GM18519 (cell line): ENCODE data around the gene RIBC1.
"Not testable (repeated sequence)": the region's sequence is repeated elsewhere in the genome, so short reads cannot be mapped to it uniquely, and the experiment has no call there.

Source experiments
- ATAC-seq: cut with Tn5 transposase; IDR thresholded peaks from one replicate; pipeline ENCODE4 v1.9.1; 2021; ENCODE audit warnings: mild to moderate bottlenecking, moderate library complexity; ENCODE audit not compliant: unreplicated experiment, low FRiP score

RIBC1 gene

DNA sequence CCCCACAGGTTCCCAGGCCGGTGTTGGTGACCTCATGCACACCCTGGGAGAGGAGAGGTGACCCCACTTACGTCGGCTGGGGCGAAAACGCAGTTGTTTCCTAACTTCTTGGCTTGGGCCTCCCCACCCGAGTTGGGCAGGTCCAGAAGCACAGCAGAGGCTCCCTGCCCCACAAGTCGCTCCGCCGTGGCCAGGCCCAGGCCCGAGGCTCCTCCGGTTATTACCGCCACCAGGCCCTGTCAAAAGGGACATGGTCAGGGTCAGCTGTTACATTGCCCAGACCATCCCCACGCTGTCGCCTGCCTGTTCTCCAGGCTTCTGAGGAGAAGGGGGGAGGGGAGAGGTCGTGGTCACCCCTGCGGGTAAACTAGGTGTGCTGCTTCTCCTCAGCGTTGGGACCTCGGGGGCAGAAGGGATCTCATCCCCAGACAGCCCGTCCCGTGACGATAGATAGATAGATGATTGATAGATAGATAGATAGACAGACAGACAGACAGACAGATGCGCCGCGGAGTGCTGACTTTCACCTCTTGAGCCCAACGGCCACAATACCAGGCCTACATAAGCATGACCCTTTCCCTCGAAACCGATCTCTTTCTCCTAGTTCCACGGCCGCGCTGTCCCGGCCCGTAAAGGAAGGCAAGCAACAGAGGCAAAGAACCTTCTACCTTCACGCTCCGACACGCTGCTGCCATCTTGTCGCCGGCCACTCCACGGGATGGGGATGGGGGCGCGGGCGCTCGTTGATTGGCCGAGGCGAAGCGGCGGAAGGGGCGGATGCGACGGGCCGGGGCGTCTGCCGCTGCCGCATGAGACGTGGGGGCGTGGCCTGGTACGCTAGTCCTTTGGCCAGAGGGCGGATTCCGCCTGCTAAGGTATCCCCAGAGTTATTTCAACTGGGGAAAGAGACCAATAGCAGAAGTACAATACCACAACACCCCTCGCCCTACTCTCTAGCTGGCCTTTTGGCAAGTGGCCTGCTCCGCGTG, 11.3 kb downstream of the RIBC1 start, which contains the start of gene HSD17B10:
HSD17B10 (minus strand) TSS at position 720 of the 989 bp plus-strand sequence; CDS start at position 695, 25 bp downstream.
- ATAC-seq: peak; percentile 91

GRCh38 chrX:53435997-53436396, 13.3 kb downstream of the RIBC1 start:
- ATAC-seq: no peak

- no peak for ATAC-seq
Measured at GRCh38 chrX:53437206-53437605, 14.5 kb downstream of the RIBC1 start.

DNA sequence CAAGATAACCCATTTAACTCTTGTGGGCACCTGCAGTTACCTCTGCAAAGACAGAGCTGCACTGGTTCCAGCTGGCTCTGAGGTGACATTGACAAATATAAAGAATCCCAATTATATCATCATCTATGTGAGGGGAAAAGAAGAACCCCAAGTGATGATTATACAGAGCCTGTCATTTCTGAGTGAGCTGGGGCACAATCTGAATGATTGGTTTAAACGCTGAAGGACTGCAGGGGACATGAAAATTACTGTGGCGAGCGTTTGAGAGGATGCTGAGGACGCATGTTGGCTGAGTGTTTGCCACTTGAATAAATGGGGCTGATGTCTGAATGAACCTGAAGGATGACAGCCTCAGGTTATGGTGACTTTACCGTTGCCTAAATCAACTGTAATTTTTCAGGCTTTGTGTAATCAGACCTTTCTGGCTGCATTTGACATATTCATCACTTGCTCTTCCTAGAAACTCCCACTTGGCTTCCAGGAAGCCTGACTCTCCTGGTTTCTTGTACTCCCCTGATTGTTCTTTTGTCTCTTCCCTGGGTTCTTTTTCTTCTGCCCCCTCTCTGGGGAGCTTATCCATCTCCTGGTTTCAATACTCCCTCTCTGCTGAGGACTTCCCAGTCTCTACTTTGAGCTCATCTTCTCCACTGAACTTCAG, 15.6 kb downstream of the RIBC1 start:
- no peak for ATAC-seq

DNA sequence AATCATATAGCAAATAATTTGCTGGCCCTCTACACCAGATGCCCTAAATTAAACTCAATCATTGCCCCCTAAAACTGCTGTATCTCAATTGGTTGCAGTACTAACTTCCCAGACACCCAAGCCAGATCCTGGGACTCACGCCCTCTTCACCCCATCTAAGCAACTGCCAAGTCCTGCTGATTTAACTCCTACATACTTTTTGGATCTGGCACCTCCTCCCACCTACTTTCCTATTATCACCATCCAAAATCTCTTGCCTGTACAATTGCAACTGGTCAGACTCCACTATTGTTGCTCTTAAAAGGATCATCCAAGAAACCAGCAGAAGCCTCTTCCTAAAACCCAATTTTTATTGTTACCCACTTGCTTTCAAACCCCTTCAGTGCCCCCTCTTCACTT, 16.2 kb downstream of the RIBC1 start:
- ATAC-seq: no peak

- ATAC-seq: no peak
Measured at GRCh38 chrX:53440101-53440500, 17.4 kb downstream of the RIBC1 start.

DNA sequence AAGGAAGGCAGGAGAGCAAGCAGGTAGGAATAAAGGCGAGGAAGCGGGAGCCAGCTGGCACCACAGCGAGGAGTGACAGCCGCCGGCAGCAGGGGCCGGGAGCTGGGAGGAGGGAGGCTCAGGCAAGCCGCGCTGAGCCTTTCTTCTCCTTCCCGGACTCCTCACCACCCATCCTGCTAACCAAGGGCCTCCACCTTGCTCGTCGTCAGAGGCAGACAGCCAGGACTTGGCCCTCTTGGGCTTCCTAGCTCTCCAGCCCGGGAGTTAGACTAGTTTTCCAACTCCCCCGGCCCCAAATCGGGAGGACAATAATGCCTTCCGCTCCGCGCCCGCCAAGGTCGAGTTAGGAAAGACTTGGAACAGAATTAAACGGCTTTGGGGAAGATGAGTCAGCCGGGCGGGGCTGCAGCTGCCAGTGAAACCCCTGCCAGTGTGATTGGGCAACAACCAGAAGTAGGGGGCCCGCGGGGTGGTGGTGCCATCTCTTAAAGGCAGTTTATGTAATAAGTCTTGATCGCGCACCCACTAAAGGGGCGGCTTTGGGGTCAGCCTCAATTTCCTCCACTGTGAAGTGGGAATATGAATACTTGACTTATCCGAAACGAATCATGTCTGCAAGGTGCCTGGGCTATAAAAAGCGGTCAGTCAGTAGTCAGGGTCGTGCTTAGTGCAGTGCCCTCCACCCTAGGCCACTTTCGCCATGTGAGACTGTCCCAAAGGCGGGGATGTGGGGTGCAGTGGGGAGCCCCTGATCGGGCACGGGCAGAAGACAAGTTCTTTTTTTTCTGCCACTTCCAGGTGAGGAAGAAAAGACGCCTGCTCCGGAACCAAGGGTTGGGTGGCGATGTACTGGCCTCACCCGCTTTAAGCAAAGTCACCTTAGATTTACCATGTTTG, 18.2 kb downstream of the RIBC1 start:
- ATAC-seq: no peak

- ATAC-seq: no peak
Measured at GRCh38 chrX:53441531-53442321, 19.1 kb downstream of the RIBC1 start.

DNA sequence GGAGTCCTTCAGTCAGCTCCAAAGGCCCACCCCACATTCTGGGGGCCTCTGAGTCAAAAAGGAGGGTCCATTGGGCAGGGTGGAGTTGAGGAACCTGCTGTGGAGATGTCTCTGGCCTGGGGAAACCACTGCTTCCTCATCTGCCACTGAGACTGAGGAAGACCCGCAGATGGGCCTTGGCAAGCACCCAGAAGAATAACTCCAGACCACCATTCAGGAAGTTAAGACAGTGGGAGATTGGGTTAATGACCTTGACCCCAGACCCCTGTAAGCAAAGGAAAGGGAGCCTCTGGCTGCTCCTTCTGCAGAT, 19.6 kb downstream of the RIBC1 start:
- no peak for ATAC-seq

GRCh38 chrX:53445977-53446376, 23.3 kb downstream of the RIBC1 start:
- no peak for ATAC-seq

GRCh38 chrX:53447441-53447840, 24.8 kb downstream of the RIBC1 start:
- ATAC-seq: no peak

DNA sequence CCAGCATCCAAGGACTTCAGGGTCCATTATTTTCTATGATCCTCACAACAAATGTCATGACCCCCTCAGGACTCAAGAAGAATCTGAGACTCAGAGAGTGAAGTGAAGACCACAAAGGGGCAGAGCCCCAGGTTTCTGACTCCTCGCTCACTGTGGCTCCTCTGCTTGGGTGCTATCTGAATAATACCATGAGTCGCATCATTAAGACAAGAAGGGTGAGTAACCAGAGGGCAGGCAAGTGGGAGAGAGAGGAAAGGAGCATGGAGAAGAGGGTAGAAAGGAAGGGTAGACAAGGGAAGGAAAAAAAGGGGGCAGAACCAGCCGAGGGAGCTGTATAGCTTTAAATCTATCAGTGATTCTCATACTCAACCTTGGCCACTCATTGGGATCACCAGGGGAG, 27.0 kb downstream of the RIBC1 start:
- no peak for ATAC-seq

GRCh38 chrX:53452812-53453211, 30.1 kb downstream of the RIBC1 start:
- no peak for ATAC-seq

GRCh38 chrX:53456254-53456653, 33.6 kb downstream of the RIBC1 start:
- ATAC-seq: no peak

- ATAC-seq: no peak
Measured at GRCh38 chrX:53458082-53458481, 35.4 kb downstream of the RIBC1 start.

GRCh38 chrX:53468659-53469058, 46.0 kb downstream of the RIBC1 start:
- ATAC-seq: not testable (repeated sequence)

GRCh38 chrX:53471346-53471745, 48.7 kb downstream of the RIBC1 start:
- ATAC-seq: no peak

DNA sequence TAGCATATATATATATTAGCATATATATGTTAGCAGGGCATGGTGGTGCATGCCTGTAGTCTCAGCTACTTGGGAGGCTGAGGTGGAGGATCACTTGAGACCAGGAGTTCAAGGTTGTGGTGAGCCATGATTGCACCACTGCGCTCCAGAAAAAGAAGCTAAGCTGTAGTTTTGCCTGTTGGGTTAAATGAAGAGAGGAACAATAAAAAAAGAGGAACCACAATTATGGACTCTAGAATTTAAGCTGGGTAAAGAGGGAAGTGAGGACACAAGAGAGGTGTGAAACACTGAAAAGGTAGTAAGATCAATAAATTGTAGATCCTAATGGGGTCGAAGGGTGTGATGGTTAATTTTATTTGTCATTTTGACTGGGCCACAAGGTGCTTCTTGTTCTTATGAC, 52.0 kb downstream of the RIBC1 start:
- no peak for ATAC-seq

GRCh38 chrX:53476371-53476770, 53.7 kb downstream of the RIBC1 start:
- ATAC-seq: no peak

- no peak for ATAC-seq
Measured at GRCh38 chrX:53479301-53479700, 56.6 kb downstream of the RIBC1 start.
